ENCODE results near the gene AP1S3. TPM values are rescaled to one million over a fixed set of nuclear protein-coding genes. Genes with fewer than 3 reads are reported as not detected.
"Not testable (repeated sequence)": the region's sequence is repeated elsewhere in the genome, so short reads cannot be mapped to it uniquely, and the experiment has no call there.

The AP1S3 gene
- total and polyA plus RNA-seq, 4 experiments from 2014 or later, result 0.96 to 2.6 (median 1.2) TPM

GRCh38 chr2:223873672-223874071, 36.3 kb upstream of the AP1S3 start:
- Mint-ChIP-seq H3K4me3 (no peak overlapping the region), H3K27ac (no peak overlapping the region), H3K27me3 (no peaks in the 10 kb centered on the region), H3K36me3 (peaks cover 50 to 58% of the 10 kb centered on the region in 2 donors), H3K9me3 (no peaks in the 10 kb centered on the region), H3K4me1 (peaks cover 0 to 2% (median 0%) of the 10 kb centered on the region in 4 donors)
- intact Hi-C loops (cut with micrococcal nuclease), result no loop called here
- DNase-seq, result no peak
- no peaks in the 10 kb centered on the region for H3K4me1 ChIP-seq (ENCODE audit: insufficient read depth, low read length)
- no peaks in the 10 kb centered on the region for H3K27me3 ChIP-seq (ENCODE audit: insufficient read depth, low read length)
- no peaks in the 10 kb centered on the region for H3K9me3 ChIP-seq (ENCODE audit: control insufficient read depth in 1 of 2, low read length in 2 of 2)
- H3K4me3 ChIP-seq (ENCODE audit: low read length in 2 of 2), result no peak overlapping the region
- POLR2A ChIA-PET (ENCODE audit: partially characterized antibody), result no interaction called here
- peaks cover 18% of the 10 kb centered on the region for H3K36me3 ChIP-seq (ENCODE audit: insufficient read depth, low read length)
- H3K27ac ChIP-seq (ENCODE audit: low read depth, low read length), result no peak overlapping the region
- CTCF ChIA-PET (ENCODE audit: partially characterized antibody), result interaction anchor here (0.6 kb wide), 1 partner anchor 151 kb away, joined by 3 read pairs; no protein-coding TSS in a partner anchor

- H3K27me3 Mint-ChIP-seq; H3K4me3 ChIP-seq (ENCODE audit: low read length in 2 of 2); H3K36me3 ChIP-seq (ENCODE audit: insufficient read depth, low read length); intact Hi-C loops (cut with micrococcal nuclease); DNase-seq; H3K9me3 ChIP-seq (ENCODE audit: control insufficient read depth in 1 of 2, low read length in 2 of 2); H3K9me3 Mint-ChIP-seq; H3K4me3 Mint-ChIP-seq; H3K27ac ChIP-seq (ENCODE audit: low read depth, low read length); POLR2A ChIA-PET (ENCODE audit: partially characterized antibody); H3K27ac Mint-ChIP-seq; H3K4me1 ChIP-seq (ENCODE audit: insufficient read depth, low read length); H3K27me3 ChIP-seq (ENCODE audit: insufficient read depth, low read length); H3K4me1 Mint-ChIP-seq: not testable (repeated sequence)
- CTCF ChIA-PET (ENCODE audit: partially characterized antibody), result interaction anchor here (1.5 kb wide), 1 partner anchor 98 kb away, joined by 3 read pairs; no protein-coding TSS in a partner anchor
- H3K36me3 Mint-ChIP-seq, result peaks cover 41 to 49% of the 10 kb centered on the region in 2 donors
These were observed 35.4 kb upstream of the AP1S3 start for GRCh38 chr2:223872772-223873171.

- H3K36me3 Mint-ChIP-seq, result peaks cover 32 to 38% of the 10 kb centered on the region in 2 donors
- H3K36me3 ChIP-seq (ENCODE audit: insufficient read depth, low read length); H3K27ac ChIP-seq (ENCODE audit: low read depth, low read length); H3K4me3 Mint-ChIP-seq; H3K4me1 Mint-ChIP-seq; DNase-seq; H3K9me3 Mint-ChIP-seq; intact Hi-C loops (cut with micrococcal nuclease); POLR2A ChIA-PET (ENCODE audit: partially characterized antibody); H3K27me3 Mint-ChIP-seq; H3K4me3 ChIP-seq (ENCODE audit: low read length in 2 of 2); H3K27ac Mint-ChIP-seq; H3K27me3 ChIP-seq (ENCODE audit: insufficient read depth, low read length); H3K4me1 ChIP-seq (ENCODE audit: insufficient read depth, low read length); H3K9me3 ChIP-seq (ENCODE audit: control insufficient read depth in 1 of 2, low read length in 2 of 2): not testable (repeated sequence)
- CTCF ChIA-PET (ENCODE audit: partially characterized antibody), result interaction anchor here (1.5 kb wide), 1 partner anchor 99 kb away, joined by 3 read pairs; no protein-coding TSS in a partner anchor
These were observed 34.3 kb upstream of the AP1S3 start for GRCh38 chr2:223871661-223872060.

- no peaks in the 10 kb centered on the region for H3K36me3 ChIP-seq (ENCODE audit: insufficient read depth, low read length)
- no peak for DNase-seq
- no peaks in the 10 kb centered on the region for H3K27me3 ChIP-seq (ENCODE audit: insufficient read depth, low read length)
- no peak overlapping the region for H3K4me3 ChIP-seq (ENCODE audit: low read length in 2 of 2)
- no peak overlapping the region for H3K27ac Mint-ChIP-seq
- intact Hi-C loops (cut with micrococcal nuclease), result no loop called here
- CTCF ChIA-PET (ENCODE audit: partially characterized antibody), result interaction anchor here (1.5 kb wide), 1 partner anchor 99 kb away, joined by 3 read pairs; no protein-coding TSS in a partner anchor
- H3K27me3 Mint-ChIP-seq, result no peaks in the 10 kb centered on the region
- H3K36me3 Mint-ChIP-seq, result peaks cover 27 to 32% of the 10 kb centered on the region in 2 donors
- POLR2A ChIA-PET (ENCODE audit: partially characterized antibody), result no interaction called here
- H3K9me3 ChIP-seq (ENCODE audit: control insufficient read depth in 1 of 2, low read length in 2 of 2), result no peaks in the 10 kb centered on the region
- peaks cover 7% of the 10 kb centered on the region for H3K4me1 ChIP-seq (ENCODE audit: insufficient read depth, low read length)
- no peak overlapping the region for H3K4me3 Mint-ChIP-seq
- H3K4me1 Mint-ChIP-seq, result peaks cover 6 to 8% (median 7%) of the 10 kb centered on the region in 4 donors
- H3K27ac ChIP-seq (ENCODE audit: low read depth, low read length), result no peak overlapping the region
- H3K9me3 Mint-ChIP-seq, result no peaks in the 10 kb centered on the region
These were observed 33.6 kb upstream of the AP1S3 start for GRCh38 chr2:223870840-223871611.

- Histone ChIP-seq H3K4me3 (ENCODE audit: low read length in 2 of 2) (no peak overlapping the region), H3K27me3 (ENCODE audit: insufficient read depth, low read length) (no peaks in the 10 kb centered on the region), H3K36me3 (ENCODE audit: insufficient read depth, low read length) (no peaks in the 10 kb centered on the region), H3K9me3 (ENCODE audit: control insufficient read depth in 1 of 2, low read length in 2 of 2) (no peaks in the 10 kb centered on the region), H3K4me1 (ENCODE audit: insufficient read depth, low read length) (peaks cover 24% of the 10 kb centered on the region), H3K27ac (ENCODE audit: low read depth, low read length) (no peak overlapping the region)
- CTCF ChIA-PET (ENCODE audit: partially characterized antibody), result interaction anchor here (0.6 kb wide), 1 partner anchor 18 kb away, joined by 4 read pairs; no protein-coding TSS in a partner anchor
- Mint-ChIP-seq H3K4me3 (no peak overlapping the region), H3K27ac (no peak overlapping the region), H3K9me3 (no peaks in the 10 kb centered on the region), H3K36me3 (peaks cover 13 to 14% of the 10 kb centered on the region in 2 donors), H3K4me1 (peaks cover 20 to 25% (median 21%) of the 10 kb centered on the region in 4 donors), H3K27me3 (no peaks in the 10 kb centered on the region)
- no peak for DNase-seq
- intact Hi-C loops (cut with micrococcal nuclease), result no loop called here
- POLR2A ChIA-PET (ENCODE audit: partially characterized antibody), result no interaction called here
These were observed 30.6 kb upstream of the AP1S3 start for GRCh38 chr2:223868005-223868404.

- Histone ChIP-seq H3K36me3 (ENCODE audit: insufficient read depth, low read length) (no peaks in the 10 kb centered on the region), H3K27ac (ENCODE audit: low read depth, low read length) (no peak overlapping the region), H3K27me3 (ENCODE audit: insufficient read depth, low read length) (no peaks in the 10 kb centered on the region), H3K4me1 (ENCODE audit: insufficient read depth, low read length) (peaks cover 24% of the 10 kb centered on the region), H3K4me3 (ENCODE audit: low read length in 2 of 2) (no peak overlapping the region), H3K9me3 (ENCODE audit: control insufficient read depth in 1 of 2, low read length in 2 of 2) (no peaks in the 10 kb centered on the region)
- H3K36me3 Mint-ChIP-seq, result peaks cover 5 to 6% of the 10 kb centered on the region in 2 donors
- intact Hi-C loops (cut with micrococcal nuclease), result loop anchor here (1.0 kb wide), 1 partner anchor 29 kb away; the partner anchor contains the start of gene AP1S3
- peak overlapping the region in 6 of 7 donors; percentile 13 to 74 (median 38) for H3K27ac Mint-ChIP-seq
- no peaks in the 10 kb centered on the region for H3K27me3 Mint-ChIP-seq
- H3K4me3 Mint-ChIP-seq, result peak overlapping the region in 4 of 8 donors; percentile 36 to 66 (median 52)
- peak in 1 of 5 donors; percentile 9 for DNase-seq
- POLR2A ChIA-PET (ENCODE audit: partially characterized antibody), result interaction anchor here (1.3 to 1.5 kb wide), 2 partner anchors 16 to 75 kb away, joined by 4 read pairs; no protein-coding TSS in a partner anchor
- CTCF ChIA-PET (ENCODE audit: partially characterized antibody), result no interaction called here
- H3K9me3 Mint-ChIP-seq, result no peaks in the 10 kb centered on the region
- peaks cover 20 to 25% (median 21%) of the 10 kb centered on the region in 4 donors for H3K4me1 Mint-ChIP-seq
These were observed 28.6 kb upstream of the AP1S3 start for GRCh38 chr2:223865907-223866508.

- Mint-ChIP-seq H3K36me3 (peaks cover 3 to 5% of the 10 kb centered on the region in 2 donors), H3K4me3 (peak overlapping the region; percentile 14 to 80 (median 56)), H3K9me3 (no peaks in the 10 kb centered on the region), H3K27me3 (no peaks in the 10 kb centered on the region), H3K4me1 (peaks cover 20 to 25% (median 21%) of the 10 kb centered on the region in 4 donors), H3K27ac (peak overlapping the region; percentile 33 to 89 (median 46))
- Histone ChIP-seq H3K4me1 (ENCODE audit: insufficient read depth, low read length) (peaks cover 24% of the 10 kb centered on the region), H3K27ac (ENCODE audit: low read depth, low read length) (no peak overlapping the region), H3K27me3 (ENCODE audit: insufficient read depth, low read length) (no peaks in the 10 kb centered on the region), H3K36me3 (ENCODE audit: insufficient read depth, low read length) (no peaks in the 10 kb centered on the region), H3K9me3 (ENCODE audit: control insufficient read depth in 1 of 2, low read length in 2 of 2) (no peaks in the 10 kb centered on the region), H3K4me3 (ENCODE audit: low read length in 2 of 2) (no peak overlapping the region)
- peak; percentile 65 to 82 (median 78) for DNase-seq
- ChIA-PET CTCF (ENCODE audit: partially characterized antibody) (interaction anchor here (1.8 kb wide), 1 partner anchor 26 kb away, joined by 8 read pairs; no protein-coding TSS in a partner anchor), POLR2A (ENCODE audit: partially characterized antibody) (interaction anchor here (1.3 to 1.5 kb wide), 2 partner anchors 17 to 76 kb away, joined by 4 read pairs; no protein-coding TSS in a partner anchor)
- intact Hi-C loops (cut with micrococcal nuclease), result loop anchor here (1.0 kb wide), 1 partner anchor 28 kb away; the partner anchor contains the start of gene AP1S3
These were observed 27.7 kb upstream of the AP1S3 start for GRCh38 chr2:223865124-223865523.

Measured in CD4-positive, alpha-beta memory T cell (primary cell).